Panc1 (cell line): ENCODE measurements around the gene DLGAP1. TPM values are rescaled to one million over a fixed set of nuclear protein-coding genes. Genes with fewer than 3 reads are reported as not detected.
A peak's percentile ranks its signal among the peaks of the same experiment; 100 is the strongest.

Source experiments
- ATAC-seq: fragments of 200-7000 bp; cut with Tn5 transposase; 2 replicates; pipeline ENCODE4 v1.9.1; 2020; ENCODE audit warnings: mild to moderate bottlenecking, moderate library complexity
- BruUV-seq: library from RNA; stranded (reverse); fragments of 400-500 nt; replicated peaks from 2 replicates; lab custom pipeline; 2021; lab: Mats Ljungman, UMichigan
- CTCF ChIA-PET: fragments of 300-600 bp; sonication (Branson Sonifier 250); formaldehyde crosslinking; loops from one replicate; lab custom pipeline; 2022; ENCODE audit warnings: antibody characterized with exemption; lab: Charles Lee
- POLR2A ChIA-PET: fragments of 300-600 bp; sonication (Branson Sonifier 250); formaldehyde crosslinking; loops from one replicate; lab custom pipeline; 2022; ENCODE audit warnings: antibody characterized with exemption; lab: Charles Lee
- DNase-seq: peaks from one replicate; pipeline ENCODE4 v3.0.0-alpha.2; 2010; ENCODE audit warnings: low read depth, low spot score
- H3K27ac ChIP-seq: 2 replicates; pipeline ENCODE4 v1.5.1; 2011; ENCODE audit warnings: mild to moderate bottlenecking, low read length, inconsistent platforms
- H3K27me3 ChIP-seq: fragments of 200-500 bp; sonication (Bioruptor generic); 2 replicates; pipeline ENCODE4 v1.6.0; 2014; ENCODE audit warnings: low read length, inconsistent platforms; ENCODE audit not compliant: control insufficient read depth, insufficient read depth
- H3K36me3 ChIP-seq: fragments of 200-500 bp; sonication (Bioruptor generic); 2 replicates; pipeline ENCODE4 v1.5.1; 2014; ENCODE audit warnings: inconsistent platforms, mild to moderate bottlenecking, low read length, moderate library complexity; ENCODE audit not compliant: control insufficient read depth, insufficient read depth
- H3K4me1 ChIP-seq: 2 replicates; pipeline ENCODE4 v1.5.1; 2011; ENCODE audit warnings: inconsistent platforms, mild to moderate bottlenecking, low read length, moderate library complexity; ENCODE audit not compliant: control insufficient read depth, insufficient read depth
- H3K4me3 ChIP-seq, 2 experiments: 2 replicates each; pipeline ENCODE4 v1.5.1; 2011 to 2012; ENCODE audit warnings: low read depth in 2 of 2, low read length in 2 of 2, mild to moderate bottlenecking in 2 of 2, inconsistent platforms in 1 of 2, moderate library complexity in 1 of 2
- H3K9me3 ChIP-seq: fragments of 200-500 bp; sonication (Bioruptor generic); 2 replicates; pipeline ENCODE4 v1.5.1; 2014; ENCODE audit warnings: low read depth, mild to moderate bottlenecking, inconsistent platforms, low read length, moderate library complexity; ENCODE audit not compliant: control insufficient read depth, insufficient read depth
- CTCF ChIP-seq: fragments of 450-650 bp; IDR thresholded peaks from 2 replicates; pipeline ENCODE4 v1.5.1; 2017; ENCODE audit warnings: mild to moderate bottlenecking
- POLR2AphosphoS5 ChIP-seq: IDR thresholded peaks from 2 replicates; pipeline ENCODE4 v1.6.1; 2012; ENCODE audit warnings: mild to moderate bottlenecking, low read depth, low read length, moderate library complexity
- REST ChIP-seq, 2 experiments: IDR thresholded peaks; 2 replicates each; pipeline ENCODE4 v1.6.1; 2011 to 2012; ENCODE audit warnings: low read depth in 2 of 2, control low read depth in 1 of 2, low read length in 1 of 2, mild to moderate bottlenecking in 1 of 2, moderate library complexity in 1 of 2; ENCODE audit not compliant: insufficient read depth in 1 of 2
- SIN3A ChIP-seq: IDR thresholded peaks from 2 replicates; pipeline ENCODE4 v1.6.1; 2012; ENCODE audit warnings: low read depth, mild to moderate bottlenecking, low read length, moderate library complexity, borderline replicate concordance; ENCODE audit not compliant: insufficient read depth
- TCF7L2 ChIP-seq: IDR thresholded peaks from 2 replicates; pipeline ENCODE4 v1.6.1; 2011; ENCODE audit warnings: mild to moderate bottlenecking, low read depth, low read length, inconsistent platforms
- in situ Hi-C: cut with HindIII; loops from 2 replicates; pipeline ENCODE4 v1.10.0; 2016; ENCODE audit warnings: low sequenced_read_pairs, low pct_unique_long_range_greater_than_20kb
- intact Hi-C: fragments of 100-400 bp; cut with micrococcal nuclease; formaldehyde crosslinking; loops from one replicate; pipeline ENCODE4 v1.10.0; 2022; ENCODE audit not compliant: unreplicated experiment
- total RNA-seq: library from RNA; stranded (reverse); gene quantifications from one replicate; pipeline ENCODE4 v1.2.1, GENCODE V29; 2021; ENCODE audit not compliant: unreplicated experiment

The DLGAP1 gene
- total RNA-seq, 1 experiment from 2014 or later, result 1.8 TPM

- TF ChIP-seq TCF7L2, result no peak
- TF ChIP-seq CTCF, result no peak
- TF ChIP-seq POLR2AphosphoS5, result no peak
- no peak for TF ChIP-seq REST (IDR thresholded peaks at IDR 0.05; ENCODE audit: insufficient read depth in 1 of 2, low read depth in 2 of 2, low read length in 1 of 2)
- TF ChIP-seq SIN3A, result no peak
- intact Hi-C loops (no loop called here), in situ Hi-C loops (no loop called here)
- ATAC-seq (no peak), DNase-seq (no peak)
- Histone ChIP-seq H3K36me3 (no peaks in the 10 kb centered on the region), H3K27me3 (no peaks in the 10 kb centered on the region), H3K4me1 (peaks cover 43% of the 10 kb centered on the region), H3K4me3 (no peak overlapping the region), H3K9me3 (no peaks in the 10 kb centered on the region), H3K27ac (0 out of 2 replicates have a peak overlapping the region, but pooled peaks have one; percentile 40)
- POLR2A ChIA-PET, result interaction anchor here (0.6 kb wide), 1 partner anchor 281 kb away, joined by 5 read pairs; no protein-coding TSS in a partner anchor
- CTCF ChIA-PET, result no interaction called here
- no TSS peak for BruUV-seq
These were observed 741.4 kb downstream of the DLGAP1 start for GRCh38 chr18:3713708-3714107.

GRCh38 chr18:3713166-3713565 lies 741.9 kb downstream of the DLGAP1 start:
- BruUV-seq, result no TSS peak
- intact Hi-C loops (no loop called here), in situ Hi-C loops (no loop called here)
- TF ChIP-seq REST (IDR thresholded peaks at IDR 0.05; ENCODE audit: insufficient read depth in 1 of 2, low read depth in 2 of 2, low read length in 1 of 2), result no peak
- TF ChIP-seq TCF7L2, result no peak
- TF ChIP-seq POLR2AphosphoS5, result no peak
- TF ChIP-seq SIN3A, result no peak
- no peak for TF ChIP-seq CTCF
- DNase-seq (no peak), ATAC-seq (no peak)
- CTCF ChIA-PET, result no interaction called here
- H3K27ac ChIP-seq, result peak overlapping the region; percentile 40; the same call in 1 of the 2 replicates
- H3K4me1 ChIP-seq, result peaks cover 48% of the 10 kb centered on the region
- POLR2A ChIA-PET, result no interaction called here
- no peaks in the 10 kb centered on the region for H3K9me3 ChIP-seq
- H3K4me3 ChIP-seq, result no peak overlapping the region
- H3K27me3 ChIP-seq, result no peaks in the 10 kb centered on the region
- no peaks in the 10 kb centered on the region for H3K36me3 ChIP-seq
